Measurements from ENCODE around the gene TRAPPC3L. TPM values are rescaled to one million over a fixed set of nuclear protein-coding genes. Genes with fewer than 3 reads are reported as not detected.

The TRAPPC3L gene
- total RNA-seq, 4 donors from 2014 or later = not detected

- intact Hi-C loops (cut with DNase I; ENCODE audit: low total_unique reads) (no loop called here), in situ Hi-C loops (cut with MboI; ENCODE audit: low sequenced_read_pairs in 4 of 4) (no loop called here)
- Histone ChIP-seq H3K9me3 (no peaks in the 10 kb centered on the region), H3K36me3 (peaks cover 0 to 34% of the 10 kb centered on the region in 2 donors), H3K27me3 (no peaks in the 10 kb centered on the region), H3K4me3 (no peak overlapping the region), H3K4me1 (peaks cover 3 to 19% of the 10 kb centered on the region in 2 donors), H3K27ac (no peak overlapping the region)
- no peak for DNase-seq
- no peak for ATAC-seq
- TF ChIP-seq POLR2A (IDR thresholded peaks at IDR 0.05) = no peak
- TF ChIP-seq, protein P1, sequence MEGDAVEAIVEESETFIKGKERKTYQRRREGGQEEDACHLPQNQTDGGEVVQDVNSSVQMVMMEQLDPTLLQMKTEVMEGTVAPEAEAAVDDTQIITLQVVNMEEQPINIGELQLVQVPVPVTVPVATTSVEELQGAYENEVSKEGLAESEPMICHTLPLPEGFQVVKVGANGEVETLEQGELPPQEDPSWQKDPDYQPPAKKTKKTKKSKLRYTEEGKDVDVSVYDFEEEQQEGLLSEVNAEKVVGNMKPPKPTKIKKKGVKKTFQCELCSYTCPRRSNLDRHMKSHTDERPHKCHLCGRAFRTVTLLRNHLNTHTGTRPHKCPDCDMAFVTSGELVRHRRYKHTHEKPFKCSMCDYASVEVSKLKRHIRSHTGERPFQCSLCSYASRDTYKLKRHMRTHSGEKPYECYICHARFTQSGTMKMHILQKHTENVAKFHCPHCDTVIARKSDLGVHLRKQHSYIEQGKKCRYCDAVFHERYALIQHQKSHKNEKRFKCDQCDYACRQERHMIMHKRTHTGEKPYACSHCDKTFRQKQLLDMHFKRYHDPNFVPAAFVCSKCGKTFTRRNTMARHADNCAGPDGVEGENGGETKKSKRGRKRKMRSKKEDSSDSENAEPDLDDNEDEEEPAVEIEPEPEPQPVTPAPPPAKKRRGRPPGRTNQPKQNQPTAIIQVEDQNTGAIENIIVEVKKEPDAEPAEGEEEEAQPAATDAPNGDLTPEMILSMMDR (IDR thresholded peaks at IDR 0.05 in 4 of 5, conservative IDR thresholded peaks at IDR 0.05 in 1 of 5) = no peak
Measured at GRCh38 chr6:116579143-116579542, 33.7 kb upstream of the TRAPPC3L start.

DNA sequence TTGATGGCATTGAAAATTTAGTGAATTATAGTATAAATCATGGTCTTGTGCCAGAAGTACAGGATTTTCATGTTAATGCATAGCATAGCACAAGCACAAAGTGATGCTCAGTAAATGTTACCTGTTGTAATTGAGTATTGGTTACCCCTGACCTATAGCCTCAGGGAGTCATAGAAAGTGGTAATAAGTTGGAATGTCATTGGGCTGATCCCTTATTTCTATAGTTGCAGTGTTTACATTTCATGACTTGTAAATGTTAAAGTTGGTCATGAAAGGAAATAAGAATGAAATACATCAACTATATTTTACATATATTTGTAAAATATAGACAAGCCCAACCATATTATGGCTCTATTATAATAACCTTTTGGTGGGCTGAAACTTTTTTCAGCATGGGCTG is 32.9 kb upstream of the TRAPPC3L start:
- Histone ChIP-seq H3K4me3 (no peak overlapping the region), H3K27ac (no peak overlapping the region), H3K4me1 (peaks cover 11 to 27% of the 10 kb centered on the region in 2 donors), H3K27me3 (no peaks in the 10 kb centered on the region), H3K9me3 (no peaks in the 10 kb centered on the region), H3K36me3 (peaks cover 0 to 31% of the 10 kb centered on the region in 2 donors)
- ATAC-seq = no peak
- DNase-seq = no peak
- in situ Hi-C loops (cut with MboI; ENCODE audit: low sequenced_read_pairs in 4 of 4) (no loop called here), intact Hi-C loops (cut with DNase I; ENCODE audit: low total_unique reads) (no loop called here)
- TF ChIP-seq, protein P1 (IDR thresholded peaks at IDR 0.05 in 4 of 5, conservative IDR thresholded peaks at IDR 0.05 in 1 of 5) = no peak
- no peak for TF ChIP-seq POLR2A (IDR thresholded peaks at IDR 0.05)

- ATAC-seq (no peak), DNase-seq (no peak)
- Histone ChIP-seq H3K36me3 (peaks cover 0 to 25% of the 10 kb centered on the region in 2 donors), H3K27ac (no peak overlapping the region), H3K4me1 (peaks cover 20 to 35% of the 10 kb centered on the region in 2 donors), H3K9me3 (no peaks in the 10 kb centered on the region), H3K27me3 (no peaks in the 10 kb centered on the region), H3K4me3 (no peak overlapping the region)
- intact Hi-C loops (cut with DNase I; ENCODE audit: low total_unique reads) (no loop called here), in situ Hi-C loops (cut with MboI; ENCODE audit: low sequenced_read_pairs in 4 of 4) (no loop called here)
- no peak for TF ChIP-seq POLR2A (IDR thresholded peaks at IDR 0.05)
- TF ChIP-seq, protein P1 (IDR thresholded peaks at IDR 0.05 in 4 of 5, conservative IDR thresholded peaks at IDR 0.05 in 1 of 5) = no peak
Measured at GRCh38 chr6:116577486-116577885, 32.0 kb upstream of the TRAPPC3L start.

- no peak for DNase-seq
- no peak overlapping the region for H3K4me3 ChIP-seq
- in situ Hi-C loops (cut with MboI; ENCODE audit: low sequenced_read_pairs in 4 of 4) (no loop called here), intact Hi-C loops (cut with DNase I; ENCODE audit: low total_unique reads) (no loop called here)
- H3K27me3 ChIP-seq = no peaks in the 10 kb centered on the region
- no peak for TF ChIP-seq POLR2A (IDR thresholded peaks at IDR 0.05)
- TF ChIP-seq, protein P1 (IDR thresholded peaks at IDR 0.05 in 4 of 5, conservative IDR thresholded peaks at IDR 0.05 in 1 of 5) = no peak
- no peak overlapping the region for H3K27ac ChIP-seq
- no peaks in the 10 kb centered on the region for H3K9me3 ChIP-seq
- peaks cover 27 to 42% of the 10 kb centered on the region in 2 donors for H3K4me1 ChIP-seq
- H3K36me3 ChIP-seq = peaks cover 0 to 16% of the 10 kb centered on the region in 2 donors
- ATAC-seq = no peak
Measured at GRCh38 chr6:116575227-116575626, 29.7 kb upstream of the TRAPPC3L start.

DNA sequence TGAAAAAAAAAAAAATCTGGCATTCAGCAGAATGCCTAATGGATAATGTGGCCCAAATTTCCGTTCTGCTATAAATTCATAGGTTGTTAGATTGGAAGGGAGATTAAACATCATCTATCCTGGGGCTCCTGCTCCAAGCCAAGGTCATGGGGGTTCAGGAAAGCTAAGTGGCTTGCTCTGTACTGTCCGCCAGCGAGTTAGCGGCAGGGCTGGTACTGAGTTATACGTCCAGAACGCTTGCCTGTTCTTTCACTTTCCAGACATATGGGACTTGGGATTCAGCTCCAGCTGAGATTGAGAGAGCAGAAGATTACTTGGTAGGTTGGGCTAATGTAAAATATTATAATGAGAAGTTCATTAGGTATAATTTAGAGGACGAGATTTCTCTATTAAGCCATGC is 26.7 kb upstream of the TRAPPC3L start:
- peak overlapping the region; percentile 77 to 92 (median 86) for H3K4me3 ChIP-seq
- no peaks in the 10 kb centered on the region for H3K27me3 ChIP-seq
- ATAC-seq = peak in 1 of 2 donors; percentile 42
- in situ Hi-C loops (cut with MboI; ENCODE audit: low sequenced_read_pairs in 4 of 4) = no loop called here
- no peaks in the 10 kb centered on the region for H3K9me3 ChIP-seq
- intact Hi-C loops (cut with DNase I; ENCODE audit: low total_unique reads) = loop anchor here (5.0 kb wide), 2 partner anchors 95 to 110 kb away; partner anchors contain the start of genes KPNA5 and ZUP1
- DNase-seq = peak in 1 of 2 donors; percentile 29
- TF ChIP-seq POLR2A (IDR thresholded peaks at IDR 0.05) = no peak
- TF ChIP-seq, protein P1 (IDR thresholded peaks at IDR 0.05 in 4 of 5, conservative IDR thresholded peaks at IDR 0.05 in 1 of 5) = no peak
- H3K27ac ChIP-seq = peak overlapping the region; percentile 88 to 94 (median 91)
- H3K36me3 ChIP-seq = peaks cover 0 to 13% of the 10 kb centered on the region in 2 donors
- H3K4me1 ChIP-seq = peaks cover 41 to 47% of the 10 kb centered on the region in 2 donors

All from gastrocnemius medialis (tissue), 4 donors.